HCT116 (cell line): ENCODE results near the gene DENND2A. TPM values are rescaled to one million over a fixed set of nuclear protein-coding genes. Genes with fewer than 3 reads are reported as not detected.

ENCODE experiments used
- ATAC-seq: fragments of 200-7000 bp; cut with Tn5 transposase; 2 replicates; pipeline ENCODE4 v1.9.1; 2020; ENCODE audit warnings: mild to moderate bottlenecking, moderate library complexity
- BruUV-seq: library from RNA; stranded (reverse); fragments of 400-500 nt; replicated peaks from 2 replicates; lab custom pipeline; 2021; lab: Mats Ljungman, UMichigan
- CTCF ChIA-PET: fragments of 300-600 bp; sonication (Branson Sonifier 250); formaldehyde crosslinking; loops from one replicate; lab custom pipeline; 2021; ENCODE audit warnings: antibody characterized with exemption; lab: Charles Lee
- POLR2A ChIA-PET: fragments of 300-600, 350-600 bp; sonication (Branson Sonifier 250); formaldehyde crosslinking; loops from one replicate; lab custom pipeline; 2021; ENCODE audit warnings: antibody characterized with exemption; lab: Charles Lee
- RAD21 ChIA-PET, 2 experiments: fragments of 300-600 bp; sonication (Branson Sonifier 250); formaldehyde crosslinking; loops; one replicate each; lab custom pipeline; 2023; ENCODE audit warnings: low total read pairs in 2 of 2; ENCODE audit not compliant: uncharacterized antibody in 2 of 2, unreplicated experiment in 2 of 2, low non-redundant PET in 1 of 2; lab: Charles Lee
- DNase-seq: peaks from one replicate; pipeline ENCODE4 v3.0.0-alpha.2; 2010; ENCODE audit warnings: low read depth, low spot score
- H2AFZ ChIP-seq: fragments of 200-600 bp; shearing (Covaris generic), sonication (generic); 2 replicates; pipeline ENCODE4 v1.6.1; 2017; ENCODE audit warnings: low read depth, mixed run types, mixed read lengths, antibody characterized with exemption, low read length; ENCODE audit not compliant: poor library complexity, severe bottlenecking
- H3K27ac ChIP-seq: 2 replicates; pipeline ENCODE4 v1.5.1; 2012; ENCODE audit warnings: low read depth, low read length
- H3K27me3 ChIP-seq: fragments of 200-600 bp; sonication (generic); 2 replicates; pipeline ENCODE4 v1.6.1; 2016; ENCODE audit warnings: mixed run types, low read length, mixed read lengths; ENCODE audit not compliant: insufficient read depth
- H3K36me3 ChIP-seq, 2 experiments: fragments of 200-500 bp in 1 of 2; fragments of 200-600 bp in 1 of 2; sonication (Bioruptor generic) in 1 of 2; sonication (generic) in 1 of 2; 2 replicates each; pipeline versions ENCODE4 v1.5.1 to v1.6.1; 2014 to 2016; ENCODE audit warnings: low read length in 2 of 2, inconsistent platforms in 1 of 2, mixed read lengths in 1 of 2, mixed run types in 1 of 2; ENCODE audit not compliant: insufficient read depth in 2 of 2, control insufficient read depth in 1 of 2
- H3K4me1 ChIP-seq, 2 experiments: fragments of 200-600 bp in 1 of 2; sonication (generic) in 1 of 2; 2 replicates each; pipeline versions ENCODE4 v1.5.1 to v1.6.1; 2012 to 2017; ENCODE audit warnings: low read length in 2 of 2, inconsistent platforms in 1 of 2, mild to moderate bottlenecking in 1 of 2, mixed read lengths in 1 of 2, mixed run types in 1 of 2, moderate library complexity in 1 of 2; ENCODE audit not compliant: insufficient read depth in 2 of 2, control insufficient read depth in 1 of 2
- H3K4me2 ChIP-seq: fragments of 200-600 bp; sonication (generic); 2 replicates; pipeline ENCODE4 v1.6.1; 2017; ENCODE audit warnings: mixed run types, low read length, mixed read lengths
- H3K4me3 ChIP-seq, 2 experiments: fragments of 200-600 bp in 1 of 2; sonication (generic) in 1 of 2; replicated peaks in 1 of 2; 2 replicates each; pipeline ENCODE4 v1.5.1; 2011 to 2016; ENCODE audit warnings: low read length in 2 of 2, control low read depth in 1 of 2, low read depth in 1 of 2, mild to moderate bottlenecking in 1 of 2, mixed read lengths in 1 of 2, mixed run types in 1 of 2
- H3K79me2 ChIP-seq: fragments of 200-600 bp; sonication (generic); 2 replicates; pipeline ENCODE4 v1.6.1; 2017; ENCODE audit warnings: mild to moderate bottlenecking, mixed run types, low read length, moderate library complexity, mixed read lengths; ENCODE audit not compliant: insufficient read depth
- H3K9ac ChIP-seq: fragments of 200-600 bp; sonication (generic); 2 replicates; pipeline ENCODE4 v1.6.1; 2016; ENCODE audit warnings: low read length, mixed read lengths
- H3K9me2 ChIP-seq: fragments of 200-600 bp; sonication (generic), shearing (Covaris generic); 2 replicates; pipeline ENCODE4 v1.6.1; 2017; ENCODE audit warnings: mixed run types, mild to moderate bottlenecking, moderate library complexity; ENCODE audit not compliant: insufficient read depth
- H3K9me3 ChIP-seq, 2 experiments: fragments of 200-500 bp in 1 of 2; fragments of 200-600 bp in 1 of 2; sonication (Bioruptor generic) in 1 of 2; sonication (generic) in 1 of 2; 2 replicates each; pipeline ENCODE4 v1.6.1; 2014 to 2017; ENCODE audit warnings: low read length in 2 of 2, mixed read lengths in 2 of 2, inconsistent platforms in 1 of 2, low read depth in 1 of 2, mild to moderate bottlenecking in 1 of 2, mixed run types in 1 of 2, moderate library complexity in 1 of 2; ENCODE audit not compliant: control insufficient read depth in 1 of 2, insufficient read depth in 1 of 2
- H4K20me1 ChIP-seq: fragments of 200-600 bp; sonication (generic), shearing (Covaris generic); 2 replicates; pipeline ENCODE4 v1.6.1; 2017; ENCODE audit warnings: mixed run types, mild to moderate bottlenecking, moderate library complexity; ENCODE audit not compliant: insufficient read depth
- ATF3 ChIP-seq: IDR thresholded peaks from 2 replicates; pipeline ENCODE4 v1.6.1; 2012
- CBX3 ChIP-seq: IDR thresholded peaks from 2 replicates; pipeline ENCODE4 v1.6.1; 2012; ENCODE audit warnings: low read depth
- ELF1 ChIP-seq: IDR thresholded peaks from 2 replicates; pipeline ENCODE4 v1.6.1; 2012; ENCODE audit warnings: low read depth, borderline replicate concordance
- MAX ChIP-seq: IDR thresholded peaks from 2 replicates; pipeline ENCODE4 v1.6.1; 2012
- RAD21 ChIP-seq: IDR thresholded peaks from 2 replicates; pipeline ENCODE4 v1.6.1; 2012; ENCODE audit warnings: low read depth, mild to moderate bottlenecking
- SRF ChIP-seq: IDR thresholded peaks from 2 replicates; pipeline ENCODE4 v1.6.1; 2012; ENCODE audit warnings: low read depth
- YY1 ChIP-seq: IDR thresholded peaks from 2 replicates; pipeline ENCODE4 v1.6.1; 2011; ENCODE audit warnings: low read length, low read depth, moderate library complexity, mild to moderate bottlenecking; ENCODE audit not compliant: insufficient replicate concordance; ENCODE audit errors: extremely low read depth
- intact Hi-C: fragments of 100-400 bp; cut with micrococcal nuclease; formaldehyde crosslinking; loops from 2 replicates; pipeline ENCODE4 v1.10.0; 2022
- total RNA-seq: library from RNA; stranded (reverse); gene quantifications from one replicate; pipeline ENCODE4 v1.2.1, GENCODE V29; 2021; ENCODE audit not compliant: unreplicated experiment
- TF ChIP-seq, protein P1 (sequence below), 3 experiments: fragments of 200-600 bp in 1 of 3; sonication (generic) in 1 of 3; IDR thresholded peaks in 2 of 3; conservative IDR thresholded peaks in 1 of 3; 2 replicates each; pipeline ENCODE4 v1.5.1; 2012 to 2017; ENCODE audit warnings: low read depth in 2 of 3, low read length in 2 of 3, antibody characterized with exemption in 1 of 3, borderline replicate concordance in 1 of 3, control low read depth in 1 of 3, mild to moderate bottlenecking in 1 of 3, mixed read lengths in 1 of 3, mixed run types in 1 of 3, moderate library complexity in 1 of 3; ENCODE audit not compliant: insufficient read depth in 1 of 3
- TF ChIP-seq, protein P2 (sequence below): IDR thresholded peaks from 2 replicates; pipeline ENCODE4 v1.6.1; 2012; ENCODE audit warnings: low read depth

DENND2A gene
- total RNA-seq, 1 experiment from 2014 or later, result 0.12 TPM

DNA sequence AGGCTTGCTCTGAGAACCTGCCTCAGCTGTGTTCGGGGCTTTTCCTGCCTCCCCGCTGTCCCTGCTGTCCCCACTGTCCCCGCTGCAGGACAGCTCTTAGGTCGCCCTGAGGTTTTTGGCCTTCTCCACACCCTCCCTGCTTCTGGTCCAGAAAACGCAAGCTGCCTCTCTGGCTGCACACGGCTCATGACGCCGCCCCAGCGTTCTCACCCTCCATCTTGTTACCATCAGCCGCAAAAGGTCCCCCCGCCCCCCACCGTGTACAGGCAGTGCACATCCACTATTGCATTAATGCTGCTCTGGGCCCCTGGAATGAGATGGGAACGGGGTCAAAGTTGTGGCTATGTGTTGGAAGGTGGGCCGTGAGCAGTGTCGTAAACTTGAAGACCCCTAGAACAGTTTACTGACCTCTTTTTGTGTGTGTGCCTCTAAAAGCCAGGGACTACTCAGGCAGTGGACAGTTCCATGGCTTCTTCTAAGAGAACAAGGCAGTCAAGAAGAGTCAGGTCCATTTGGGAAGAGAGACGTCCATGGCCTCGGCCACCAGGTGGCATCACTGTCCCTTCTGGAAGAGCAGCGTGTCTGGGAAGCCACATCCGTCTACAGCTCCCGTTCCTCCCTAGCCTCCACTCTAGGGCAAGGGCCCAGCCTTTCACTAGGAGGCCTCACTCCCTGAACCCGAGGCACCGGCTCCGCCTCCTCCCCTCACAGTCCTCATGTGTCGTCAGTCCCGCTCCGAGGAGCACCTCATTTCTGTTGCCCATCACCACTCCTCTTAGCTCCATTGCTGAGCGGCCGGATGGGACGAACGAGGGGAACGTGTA, 122.9 kb downstream of the DENND2A start:
- Histone ChIP-seq H2AFZ (peak overlapping the region; percentile 89), H3K4me1 (peaks cover 6 to 12% of the 10 kb centered on the region in 2 experiments; a peak in 3 of 4 replicates), H3K36me3 (no peaks in the 10 kb centered on the region), H3K27me3 (no peaks in the 10 kb centered on the region), H3K9me2 (no peaks in the 10 kb centered on the region), H3K9me3 (no peaks in the 10 kb centered on the region), H3K4me2 (peak overlapping the region; percentile 34), H3K27ac (no peak overlapping the region), H3K9ac (no peak overlapping the region), H4K20me1 (no peaks in the 10 kb centered on the region), H3K4me3 (no peak overlapping the region), H3K79me2 (no peaks in the 10 kb centered on the region)
- BruUV-seq, result no TSS peak
- ChIA-PET CTCF (interaction anchor here (0.6 to 2.7 kb wide), 11 partner anchors 10 to 494 kb away, joined by 3 to 60 read pairs (median 4); partner anchors contain the start of gene ADCK2), POLR2A (interaction anchor here (0.5 to 1.0 kb wide), 4 partner anchors 30 to 497 kb away, joined by 3 to 4 read pairs (median 3); partner anchors contain the start of gene MRPS33), RAD21 (interaction anchor here (0.6 to 3.2 kb wide), 6 partner anchors 24 to 402 kb away, joined by 3 to 22 read pairs (median 4); no protein-coding TSS in a partner anchor)
- TF ChIP-seq ATF3, result no peak
- no peak for TF ChIP-seq MAX
- no peak for TF ChIP-seq ELF1
- TF ChIP-seq SRF, result no peak
- TF ChIP-seq, protein P1, sequence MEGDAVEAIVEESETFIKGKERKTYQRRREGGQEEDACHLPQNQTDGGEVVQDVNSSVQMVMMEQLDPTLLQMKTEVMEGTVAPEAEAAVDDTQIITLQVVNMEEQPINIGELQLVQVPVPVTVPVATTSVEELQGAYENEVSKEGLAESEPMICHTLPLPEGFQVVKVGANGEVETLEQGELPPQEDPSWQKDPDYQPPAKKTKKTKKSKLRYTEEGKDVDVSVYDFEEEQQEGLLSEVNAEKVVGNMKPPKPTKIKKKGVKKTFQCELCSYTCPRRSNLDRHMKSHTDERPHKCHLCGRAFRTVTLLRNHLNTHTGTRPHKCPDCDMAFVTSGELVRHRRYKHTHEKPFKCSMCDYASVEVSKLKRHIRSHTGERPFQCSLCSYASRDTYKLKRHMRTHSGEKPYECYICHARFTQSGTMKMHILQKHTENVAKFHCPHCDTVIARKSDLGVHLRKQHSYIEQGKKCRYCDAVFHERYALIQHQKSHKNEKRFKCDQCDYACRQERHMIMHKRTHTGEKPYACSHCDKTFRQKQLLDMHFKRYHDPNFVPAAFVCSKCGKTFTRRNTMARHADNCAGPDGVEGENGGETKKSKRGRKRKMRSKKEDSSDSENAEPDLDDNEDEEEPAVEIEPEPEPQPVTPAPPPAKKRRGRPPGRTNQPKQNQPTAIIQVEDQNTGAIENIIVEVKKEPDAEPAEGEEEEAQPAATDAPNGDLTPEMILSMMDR (IDR thresholded peaks at IDR 0.05 in 2 of 3, conservative IDR thresholded peaks at IDR 0.05 in 1 of 3; ENCODE audit: borderline replicate concordance in 1 of 3, insufficient read depth in 1 of 3, low read depth in 2 of 3, low read length in 2 of 3), result peak; percentile 76 to 96 (median 90)
- peak; percentile 56 for TF ChIP-seq YY1
- TF ChIP-seq RAD21, result peak; percentile 99
- TF ChIP-seq CBX3, result no peak
- TF ChIP-seq, protein P2, sequence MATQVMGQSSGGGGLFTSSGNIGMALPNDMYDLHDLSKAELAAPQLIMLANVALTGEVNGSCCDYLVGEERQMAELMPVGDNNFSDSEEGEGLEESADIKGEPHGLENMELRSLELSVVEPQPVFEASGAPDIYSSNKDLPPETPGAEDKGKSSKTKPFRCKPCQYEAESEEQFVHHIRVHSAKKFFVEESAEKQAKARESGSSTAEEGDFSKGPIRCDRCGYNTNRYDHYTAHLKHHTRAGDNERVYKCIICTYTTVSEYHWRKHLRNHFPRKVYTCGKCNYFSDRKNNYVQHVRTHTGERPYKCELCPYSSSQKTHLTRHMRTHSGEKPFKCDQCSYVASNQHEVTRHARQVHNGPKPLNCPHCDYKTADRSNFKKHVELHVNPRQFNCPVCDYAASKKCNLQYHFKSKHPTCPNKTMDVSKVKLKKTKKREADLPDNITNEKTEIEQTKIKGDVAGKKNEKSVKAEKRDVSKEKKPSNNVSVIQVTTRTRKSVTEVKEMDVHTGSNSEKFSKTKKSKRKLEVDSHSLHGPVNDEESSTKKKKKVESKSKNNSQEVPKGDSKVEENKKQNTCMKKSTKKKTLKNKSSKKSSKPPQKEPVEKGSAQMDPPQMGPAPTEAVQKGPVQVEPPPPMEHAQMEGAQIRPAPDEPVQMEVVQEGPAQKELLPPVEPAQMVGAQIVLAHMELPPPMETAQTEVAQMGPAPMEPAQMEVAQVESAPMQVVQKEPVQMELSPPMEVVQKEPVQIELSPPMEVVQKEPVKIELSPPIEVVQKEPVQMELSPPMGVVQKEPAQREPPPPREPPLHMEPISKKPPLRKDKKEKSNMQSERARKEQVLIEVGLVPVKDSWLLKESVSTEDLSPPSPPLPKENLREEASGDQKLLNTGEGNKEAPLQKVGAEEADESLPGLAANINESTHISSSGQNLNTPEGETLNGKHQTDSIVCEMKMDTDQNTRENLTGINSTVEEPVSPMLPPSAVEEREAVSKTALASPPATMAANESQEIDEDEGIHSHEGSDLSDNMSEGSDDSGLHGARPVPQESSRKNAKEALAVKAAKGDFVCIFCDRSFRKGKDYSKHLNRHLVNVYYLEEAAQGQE, result no peak
- DNase-seq (peak; percentile 86), ATAC-seq (peak; percentile 96)
- intact Hi-C loops, result loop anchor here (1.0 to 10.0 kb wide), 3 partner anchors 136 to 707 kb away; no protein-coding TSS in a partner anchor
